Lower leg skin (tissue), 3 donors: ENCODE data around the gene USF2.

Source experiments
- POLR2A ChIP-seq, 2 donors: fragments of 450-650 bp; IDR thresholded peaks; one replicate each; pipeline ENCODE4 v1.6.1; 2016 to 2017; ENCODE audit warnings: antibody characterized with exemption in 2 of 2, mild to moderate bottlenecking in 1 of 2, moderate library complexity in 1 of 2
- TF ChIP-seq, protein P1 (sequence below), 3 donors: fragments of 450-650 bp; IDR thresholded peaks; one replicate each; pipeline ENCODE4 v1.5.1; 2016; ENCODE audit warnings: antibody characterized with exemption in 3 of 3, mild to moderate bottlenecking in 3 of 3, moderate library complexity in 2 of 3

DNA sequence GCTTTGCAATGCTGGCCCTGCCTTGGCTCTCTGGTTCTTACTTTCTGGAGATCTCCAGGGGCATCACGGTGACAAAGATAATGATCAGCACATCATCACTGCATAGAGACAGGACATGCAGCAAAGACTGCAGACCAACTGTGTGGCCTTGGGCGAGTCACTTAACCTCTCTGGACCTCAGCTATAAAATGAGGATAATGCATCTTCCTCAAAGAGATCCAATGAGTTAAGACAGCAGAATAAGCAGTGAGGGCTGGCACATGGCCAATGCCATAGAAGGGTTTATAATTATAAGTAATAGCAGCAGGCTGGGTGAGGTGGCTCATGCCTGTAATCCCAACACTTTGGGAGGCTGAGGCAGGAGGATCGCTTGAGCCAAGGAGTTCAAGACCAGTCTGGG, 25.6 kb downstream of the USF2 start:
- TF ChIP-seq POLR2A (IDR thresholded peaks at IDR 0.05) = no peak
- TF ChIP-seq, protein P1, sequence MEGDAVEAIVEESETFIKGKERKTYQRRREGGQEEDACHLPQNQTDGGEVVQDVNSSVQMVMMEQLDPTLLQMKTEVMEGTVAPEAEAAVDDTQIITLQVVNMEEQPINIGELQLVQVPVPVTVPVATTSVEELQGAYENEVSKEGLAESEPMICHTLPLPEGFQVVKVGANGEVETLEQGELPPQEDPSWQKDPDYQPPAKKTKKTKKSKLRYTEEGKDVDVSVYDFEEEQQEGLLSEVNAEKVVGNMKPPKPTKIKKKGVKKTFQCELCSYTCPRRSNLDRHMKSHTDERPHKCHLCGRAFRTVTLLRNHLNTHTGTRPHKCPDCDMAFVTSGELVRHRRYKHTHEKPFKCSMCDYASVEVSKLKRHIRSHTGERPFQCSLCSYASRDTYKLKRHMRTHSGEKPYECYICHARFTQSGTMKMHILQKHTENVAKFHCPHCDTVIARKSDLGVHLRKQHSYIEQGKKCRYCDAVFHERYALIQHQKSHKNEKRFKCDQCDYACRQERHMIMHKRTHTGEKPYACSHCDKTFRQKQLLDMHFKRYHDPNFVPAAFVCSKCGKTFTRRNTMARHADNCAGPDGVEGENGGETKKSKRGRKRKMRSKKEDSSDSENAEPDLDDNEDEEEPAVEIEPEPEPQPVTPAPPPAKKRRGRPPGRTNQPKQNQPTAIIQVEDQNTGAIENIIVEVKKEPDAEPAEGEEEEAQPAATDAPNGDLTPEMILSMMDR (IDR thresholded peaks at IDR 0.05) = no peak
